ENCODE results near the gene OTOS.

Gene OTOS

GRCh38 chr2:240149943-240150784 lies 9.7 kb upstream of the OTOS start:
- DNase-seq = peak; percentile 18

DNA sequence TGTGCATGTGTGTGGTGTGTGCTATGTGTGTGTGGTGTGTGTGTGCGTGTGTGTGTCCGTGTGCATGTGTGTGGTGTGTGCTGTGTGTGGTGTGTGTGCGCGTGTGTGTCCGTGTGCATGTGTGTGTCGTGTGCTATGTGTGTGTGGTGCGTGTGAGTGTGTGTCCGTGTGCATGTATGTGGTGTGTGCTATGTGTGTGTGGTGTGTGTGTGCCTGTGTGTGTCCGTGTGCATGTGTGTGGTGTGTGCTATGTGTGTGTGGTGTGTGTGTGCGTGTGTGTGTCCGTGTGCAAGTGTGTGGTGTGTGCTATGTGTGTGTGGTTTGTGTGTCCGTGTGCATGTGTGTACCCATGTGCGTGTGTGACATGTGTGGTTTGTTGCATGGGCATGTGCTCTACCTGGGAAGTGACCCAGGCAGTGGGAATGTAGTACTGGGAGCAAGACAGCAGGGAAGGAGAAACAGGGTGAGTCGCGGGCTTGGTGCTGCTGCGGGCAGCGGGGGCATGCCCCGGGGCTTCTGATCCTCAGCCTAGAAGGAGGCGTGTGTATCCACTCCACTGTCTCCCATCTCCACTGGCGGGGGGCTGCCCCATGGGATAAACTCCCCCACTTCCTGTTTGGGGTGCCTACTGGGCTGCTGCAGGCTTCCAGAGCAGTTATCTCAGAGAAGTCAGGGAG lies 7.6 kb upstream of the OTOS start:
- no peak for DNase-seq

DNA sequence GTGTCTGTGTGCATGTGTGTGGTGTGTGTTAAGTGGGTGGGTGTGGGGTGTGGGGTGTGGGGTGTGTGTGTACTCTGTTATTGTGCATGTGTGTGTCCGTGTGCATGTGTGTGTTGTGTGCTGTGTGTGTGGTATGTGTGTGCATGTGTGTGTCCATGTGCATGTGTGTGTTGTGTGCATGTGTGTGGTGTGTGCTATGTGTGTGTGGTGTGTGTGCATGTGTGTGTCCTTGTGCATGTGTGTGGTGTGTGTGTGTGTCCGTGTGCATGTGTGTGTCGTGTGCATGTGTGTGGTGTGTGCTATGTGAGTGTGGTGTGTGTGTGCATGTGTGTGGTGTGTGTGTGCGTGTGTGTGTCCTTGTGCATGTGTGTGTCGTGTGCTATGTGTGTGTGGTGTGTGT lies 6.9 kb upstream of the OTOS start:
- no peak for DNase-seq

- no peak for DNase-seq
These were observed 6.3 kb upstream of the OTOS start for GRCh38 chr2:240146627-240147278.

- DNase-seq = no peak
These were observed 5.7 kb upstream of the OTOS start for GRCh38 chr2:240146141-240146561.

- DNase-seq = no peak
These were observed 5.0 kb upstream of the OTOS start for GRCh38 chr2:240145461-240145860.

DNA sequence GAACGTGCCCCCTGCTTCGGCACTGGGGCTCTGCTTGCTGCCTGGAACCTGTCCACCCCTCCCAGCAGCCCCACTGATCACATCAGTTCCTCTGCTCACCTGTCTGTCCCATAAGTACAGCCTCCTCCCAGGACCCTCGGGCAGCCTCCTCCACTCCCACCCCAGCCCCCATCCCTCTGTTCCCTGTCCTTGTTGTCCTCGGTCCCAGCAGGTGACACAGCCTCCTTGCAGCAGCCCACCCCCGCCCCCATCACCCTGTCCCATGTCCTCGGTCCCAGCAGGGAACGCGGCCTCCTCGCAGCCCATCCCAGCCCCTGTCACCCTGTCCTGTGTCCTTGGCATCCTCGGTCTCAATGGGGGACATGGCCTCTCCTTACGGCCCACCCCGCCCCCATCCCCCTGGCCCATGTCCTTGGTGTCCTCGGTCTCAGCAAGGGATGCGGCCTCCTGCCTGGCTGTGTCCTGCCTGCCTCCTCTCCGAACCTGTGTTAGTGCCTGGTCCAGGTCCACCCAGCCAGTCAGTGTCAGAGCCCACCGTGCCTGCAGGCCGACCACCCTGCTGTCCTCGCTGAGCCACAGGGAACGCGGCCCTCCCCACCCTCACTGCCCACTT lies 4.3 kb upstream of the OTOS start:
- DNase-seq = no peak

DNA sequence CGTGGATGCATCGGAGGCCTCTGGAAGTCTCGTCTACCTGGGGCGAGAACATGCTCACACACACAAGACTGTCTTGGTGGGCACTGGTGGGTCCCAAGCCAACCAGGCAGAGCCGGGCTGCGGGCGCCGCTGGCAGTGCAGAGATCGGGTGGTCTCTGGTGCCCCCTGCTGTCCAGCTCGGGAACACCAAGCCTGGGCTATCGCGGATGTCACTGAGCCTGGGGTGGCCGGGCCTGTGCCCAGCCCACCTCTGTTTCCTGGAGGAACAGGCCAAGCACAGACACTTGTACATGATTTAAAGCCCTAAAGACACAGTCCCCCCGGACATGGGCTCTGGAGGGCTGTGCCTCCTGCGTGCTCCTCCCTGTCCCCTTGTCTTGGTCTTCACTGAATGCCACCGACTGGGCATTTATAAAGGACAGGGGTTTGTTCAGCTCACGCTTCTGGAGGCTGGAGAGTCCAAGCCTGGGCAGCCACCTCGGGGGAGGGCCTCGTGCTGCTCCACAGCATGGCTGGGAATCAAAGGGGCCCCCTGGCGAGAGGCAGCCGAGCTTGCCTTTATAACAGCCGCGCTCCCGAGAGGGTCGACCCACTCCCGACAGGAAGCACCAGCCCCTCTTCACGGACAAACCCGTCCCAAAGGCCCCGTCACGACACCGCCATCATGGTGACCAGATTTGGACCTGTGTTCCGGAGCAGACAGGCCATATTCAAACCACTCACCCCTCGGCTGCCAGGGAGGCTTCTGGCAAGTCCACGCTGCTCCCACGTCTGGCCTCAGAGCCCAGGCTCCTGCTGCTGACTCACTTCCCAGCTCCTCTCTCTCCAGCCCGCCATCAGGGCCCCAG lies 3.6 kb upstream of the OTOS start:
- DNase-seq = peak; percentile 26

DNA sequence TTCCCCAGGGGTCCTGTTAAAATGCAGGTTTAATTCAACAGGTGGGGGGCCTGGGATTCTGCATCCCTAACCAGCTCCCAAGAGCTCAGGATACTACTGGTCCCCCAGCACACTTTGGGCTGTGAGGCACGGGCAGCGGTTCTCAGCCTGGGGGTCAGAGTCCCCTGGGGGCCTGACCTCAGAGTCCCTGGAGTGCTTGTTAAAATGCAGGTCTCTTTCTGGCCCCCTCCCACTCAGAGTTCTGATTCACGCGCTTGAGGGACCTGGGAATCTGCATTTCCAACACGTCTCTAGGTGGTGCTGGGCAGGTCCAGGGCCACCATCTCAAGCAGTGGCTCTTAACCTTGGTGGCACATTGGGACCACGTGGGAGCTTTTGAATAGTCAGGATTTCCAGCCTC lies 2.8 kb upstream of the OTOS start:
- DNase-seq = no peak

- no peak for DNase-seq
These were observed 2.4 kb upstream of the OTOS start for GRCh38 chr2:240142859-240143258.

DNA sequence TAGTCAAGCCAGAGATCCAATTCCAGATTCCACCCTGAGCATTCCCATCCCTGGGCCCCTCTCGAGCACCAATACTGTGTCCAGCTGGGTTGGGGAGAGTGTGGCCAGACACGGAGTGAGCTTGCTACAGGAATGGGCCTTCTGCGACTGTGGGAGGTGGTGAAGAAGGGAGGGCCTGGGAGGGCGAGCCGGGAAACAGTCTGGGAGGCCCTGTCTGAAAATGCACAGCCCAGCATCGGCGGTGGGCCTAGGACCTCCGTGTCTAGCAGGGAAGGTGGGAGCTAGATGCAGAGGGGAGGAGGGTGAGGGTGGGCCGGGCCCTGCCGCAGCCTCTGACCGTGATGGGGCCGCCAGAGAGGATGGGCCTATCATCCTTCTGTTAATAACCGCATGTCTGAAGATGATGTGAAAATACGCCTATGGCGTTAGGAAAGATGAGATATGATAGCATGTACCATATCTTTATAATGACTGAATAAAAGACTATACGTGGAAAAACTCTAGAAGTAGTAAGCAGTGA lies 1.9 kb upstream of the OTOS start:
- no peak for DNase-seq

GRCh38 chr2:240141736-240142135 lies 1.3 kb upstream of the OTOS start:
- DNase-seq = no peak

- no peak for DNase-seq
These were observed 462 bp upstream of the OTOS start for GRCh38 chr2:240140920-240141319.

- peak; percentile 45 for DNase-seq
These were observed 628 bp downstream of the OTOS start for GRCh38 chr2:240139666-240140393.

DNA sequence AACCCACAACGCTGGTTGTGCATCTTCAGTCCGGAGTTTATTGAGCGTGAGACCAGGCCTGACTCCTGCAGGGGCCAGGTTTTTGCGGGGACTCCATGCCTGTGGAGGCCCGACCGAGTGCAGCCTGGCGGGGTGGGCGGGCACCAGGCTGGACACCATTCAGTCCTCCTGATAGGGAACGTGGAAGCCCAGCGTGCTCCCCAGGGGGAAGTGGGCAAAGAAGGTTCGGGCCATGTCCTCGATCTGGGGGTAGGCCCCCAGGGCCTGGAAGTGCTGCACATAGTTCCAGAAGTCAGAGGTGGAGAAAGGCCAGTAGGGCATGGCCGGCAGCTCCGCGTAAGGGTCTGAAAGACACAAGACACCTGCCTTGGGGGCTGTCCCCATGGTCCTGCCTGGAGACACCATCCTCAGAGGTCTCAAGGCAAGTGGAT lies 1.4 kb downstream of the OTOS start:
- DNase-seq = no peak

DNA sequence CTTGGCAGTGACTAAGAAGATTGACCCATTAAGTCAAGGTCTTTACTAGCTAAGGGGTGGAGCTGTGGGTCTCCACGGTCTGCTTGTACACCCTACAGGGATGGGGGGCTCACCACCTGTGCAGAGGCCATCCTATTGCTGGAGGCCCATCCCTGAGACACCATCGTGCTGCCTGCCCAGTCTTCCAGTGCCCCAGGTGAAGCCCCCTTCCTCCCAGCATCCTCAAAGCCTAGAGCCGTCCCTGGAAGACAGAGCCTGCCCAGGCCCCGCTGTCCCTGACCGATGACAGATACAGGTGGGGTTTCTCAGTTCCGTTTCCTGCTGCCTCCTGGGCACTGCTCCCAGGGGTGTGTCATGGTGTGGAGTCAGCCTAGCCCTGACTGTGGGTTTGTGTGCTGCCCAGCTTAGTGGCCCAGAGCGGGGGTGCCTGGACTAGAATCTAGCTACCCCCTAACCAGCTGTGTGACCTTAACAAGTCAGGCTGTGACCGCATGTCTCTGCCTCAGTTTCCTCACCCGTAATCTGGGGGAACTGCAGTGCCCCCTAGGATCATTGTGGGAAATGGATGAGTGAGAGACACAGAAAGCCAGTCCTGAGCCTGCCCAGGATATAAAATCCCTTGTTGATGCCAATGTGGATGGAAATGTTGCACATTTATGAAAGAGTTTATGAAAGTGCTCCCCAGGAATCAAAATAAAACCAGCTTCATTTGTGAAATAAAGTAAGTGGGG lies 2.0 kb downstream of the OTOS start:
- DNase-seq = no peak

DNA sequence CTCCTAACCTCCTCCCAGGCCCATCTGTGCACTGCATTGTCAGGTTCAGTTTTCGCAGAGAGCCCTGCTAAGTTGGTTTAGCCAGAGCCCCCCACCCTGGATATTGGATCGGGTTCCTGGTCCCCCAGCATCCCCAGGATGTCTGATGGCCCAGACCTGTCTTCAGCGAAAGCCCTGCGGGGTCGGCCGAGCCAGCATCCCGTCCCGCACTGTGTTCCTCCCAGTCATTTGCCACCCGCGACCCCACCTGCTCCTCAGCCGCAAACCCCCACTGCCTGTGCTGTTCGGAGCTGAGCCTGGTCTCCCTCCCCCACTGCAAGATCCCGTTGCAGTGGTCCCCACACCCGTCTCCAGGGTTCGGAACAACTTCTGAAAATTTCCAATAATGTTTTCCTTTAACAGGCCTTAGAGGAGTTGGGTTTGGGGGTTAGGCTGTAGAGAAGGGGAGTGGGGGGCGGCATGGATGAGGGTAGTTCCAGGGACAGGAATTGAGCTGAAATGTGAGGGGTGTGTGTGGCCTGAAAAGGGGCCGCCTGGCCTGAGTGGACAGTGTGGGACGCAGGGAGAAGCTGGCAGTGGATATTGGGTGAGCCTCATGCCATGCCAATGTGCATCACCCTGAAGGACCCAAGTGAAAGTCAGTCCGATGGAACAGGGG lies 2.7 kb downstream of the OTOS start:
- no peak for DNase-seq

- DNase-seq = no peak
These were observed 3.7 kb downstream of the OTOS start for GRCh38 chr2:240136671-240137292.

DNA sequence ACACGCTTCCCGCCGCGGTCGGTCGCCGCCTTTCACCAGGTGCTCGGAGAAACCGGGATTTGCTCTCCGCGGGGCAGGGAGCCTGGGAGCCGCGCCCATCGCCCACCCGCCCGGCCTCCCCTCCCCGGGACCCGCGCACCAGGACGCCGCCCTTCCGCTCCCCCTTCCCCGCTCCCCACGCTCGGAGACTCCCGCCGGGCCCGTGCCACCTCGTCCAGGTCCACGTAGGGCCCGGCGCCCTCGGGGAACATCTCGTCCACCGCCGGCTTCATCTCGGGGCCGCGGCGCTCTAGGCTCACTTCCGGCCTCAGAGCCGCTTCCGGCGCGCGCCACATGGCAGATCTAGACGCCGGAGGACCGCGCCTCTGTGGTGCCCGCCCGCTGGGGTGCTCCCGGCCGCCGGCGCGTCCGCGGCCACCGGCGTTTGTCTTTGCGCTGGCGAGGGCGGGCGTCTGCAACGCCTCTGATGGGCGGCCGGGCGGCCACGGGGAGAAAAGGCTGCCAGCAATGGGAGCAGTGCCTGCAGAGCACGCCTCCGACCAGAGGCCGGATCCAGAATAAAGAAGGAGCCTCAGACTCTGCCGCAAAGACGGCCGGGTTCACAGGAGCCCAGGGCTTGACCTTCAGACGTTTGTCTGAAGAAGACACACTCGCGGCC lies 4.3 kb downstream of the OTOS start, which contains the start of gene COPS9:
Gene COPS9 (minus strand): TSS at position 293 of the 658 bp plus-strand sequence. CDS start 21 bp downstream, at position 272.
- DNase-seq = peak; percentile 31

Measured in DMS79 (cell line).